IPS-20b (cell line): ENCODE measurements around the gene DUSP10.

Source experiments
- H3K27ac ChIP-seq: one replicate; pipeline ENCODE4 v1.5.1; 2013; ENCODE audit warnings: low read length
- H3K27me3 ChIP-seq: 2 replicates; pipeline ENCODE4 v1.6.1; 2013; ENCODE audit warnings: mild to moderate bottlenecking, low read length, inconsistent platforms; ENCODE audit not compliant: insufficient read depth
- H3K36me3 ChIP-seq: 2 replicates; pipeline ENCODE4 v1.6.1; 2013; ENCODE audit warnings: low read depth, mild to moderate bottlenecking, inconsistent platforms, low read length, moderate library complexity; ENCODE audit not compliant: insufficient read depth
- H3K4me1 ChIP-seq: 2 replicates; pipeline ENCODE4 v1.6.1; 2013; ENCODE audit warnings: mild to moderate bottlenecking, control low read depth, inconsistent platforms, low read length, moderate library complexity; ENCODE audit not compliant: insufficient read depth
- H3K4me3 ChIP-seq: 2 replicates; pipeline ENCODE4 v1.5.1; 2013; ENCODE audit warnings: mild to moderate bottlenecking, low read length, inconsistent platforms
- H3K9ac ChIP-seq: 2 replicates; pipeline ENCODE4 v1.6.1; 2013; ENCODE audit warnings: low read depth, mild to moderate bottlenecking, inconsistent platforms, low read length, moderate library complexity
- H3K9me3 ChIP-seq: 2 replicates; pipeline ENCODE4 v1.6.1; 2013; ENCODE audit warnings: mild to moderate bottlenecking, low read depth, low read length, inconsistent platforms; ENCODE audit not compliant: insufficient read depth

The DUSP10 gene

GRCh38 chr1:221706876-221707582, 34.9 kb downstream of the DUSP10 start:
- Histone ChIP-seq H3K9me3 (no peaks in the 10 kb centered on the region), H3K36me3 (no peaks in the 10 kb centered on the region; the same call in 1 of the 2 replicates), H3K27ac (no peak overlapping the region), H3K4me3 (no peak overlapping the region), H3K4me1 (no peaks in the 10 kb centered on the region), H3K9ac (no peak overlapping the region), H3K27me3 (no peaks in the 10 kb centered on the region)

- Histone ChIP-seq H3K36me3 (no peaks in the 10 kb centered on the region; the same call in 1 of the 2 replicates), H3K4me3 (no peak overlapping the region), H3K27ac (no peak overlapping the region), H3K4me1 (no peaks in the 10 kb centered on the region), H3K9ac (no peak overlapping the region), H3K9me3 (no peaks in the 10 kb centered on the region), H3K27me3 (no peaks in the 10 kb centered on the region)
Measured at GRCh38 chr1:221706191-221706590, 35.7 kb downstream of the DUSP10 start.

GRCh38 chr1:221704306-221704705, 37.6 kb downstream of the DUSP10 start:
- H3K27ac ChIP-seq = no peak overlapping the region
- no peaks in the 10 kb centered on the region; the same call in 1 of the 2 replicates for H3K36me3 ChIP-seq
- no peak overlapping the region for H3K9ac ChIP-seq
- no peaks in the 10 kb centered on the region for H3K27me3 ChIP-seq
- no peaks in the 10 kb centered on the region for H3K4me1 ChIP-seq
- H3K9me3 ChIP-seq = no peaks in the 10 kb centered on the region
- no peak overlapping the region for H3K4me3 ChIP-seq

GRCh38 chr1:221701570-221702186, 40.2 kb downstream of the DUSP10 start:
- Histone ChIP-seq H3K9me3 (no peaks in the 10 kb centered on the region), H3K9ac (no peak overlapping the region), H3K27me3 (no peaks in the 10 kb centered on the region), H3K4me1 (no peaks in the 10 kb centered on the region), H3K27ac (no peak overlapping the region), H3K4me3 (no peak overlapping the region), H3K36me3 (no peaks in the 10 kb centered on the region; the same call in 1 of the 2 replicates)

GRCh38 chr1:221700948-221701347, 40.9 kb downstream of the DUSP10 start:
- H3K4me1 ChIP-seq = no peaks in the 10 kb centered on the region

GRCh38 chr1:221700536-221700935, 41.4 kb downstream of the DUSP10 start:
- no peaks in the 10 kb centered on the region for H3K4me1 ChIP-seq
- no peaks in the 10 kb centered on the region for H3K9me3 ChIP-seq
- H3K27me3 ChIP-seq = no peaks in the 10 kb centered on the region
- no peak overlapping the region for H3K9ac ChIP-seq
- no peak overlapping the region for H3K4me3 ChIP-seq
- H3K27ac ChIP-seq = no peak overlapping the region
- H3K36me3 ChIP-seq = no peaks in the 10 kb centered on the region; the same call in 1 of the 2 replicates

More at GRCh38 chr1:221700948-221701347, 40.9 kb downstream of the DUSP10 start:
- Histone ChIP-seq H3K9me3 (no peaks in the 10 kb centered on the region), H3K27me3 (no peaks in the 10 kb centered on the region), H3K36me3 (no peaks in the 10 kb centered on the region; the same call in 1 of the 2 replicates), H3K4me3 (no peak overlapping the region), H3K9ac (no peak overlapping the region), H3K27ac (no peak overlapping the region)

- no peaks in the 10 kb centered on the region for H3K9me3 ChIP-seq
- no peak overlapping the region for H3K27ac ChIP-seq
- no peaks in the 10 kb centered on the region for H3K27me3 ChIP-seq
- no peak overlapping the region for H3K9ac ChIP-seq
- H3K4me3 ChIP-seq = no peak overlapping the region
- no peaks in the 10 kb centered on the region for H3K4me1 ChIP-seq
- H3K36me3 ChIP-seq = no peaks in the 10 kb centered on the region; the same call in 1 of the 2 replicates
Measured at GRCh38 chr1:221699978-221700519, 41.8 kb downstream of the DUSP10 start.

- no peak overlapping the region for H3K9ac ChIP-seq
- H3K9me3 ChIP-seq = no peaks in the 10 kb centered on the region
- no peak overlapping the region for H3K27ac ChIP-seq
- H3K36me3 ChIP-seq = no peaks in the 10 kb centered on the region; the same call in 1 of the 2 replicates
- H3K27me3 ChIP-seq = no peaks in the 10 kb centered on the region
- no peak overlapping the region for H3K4me3 ChIP-seq
- no peaks in the 10 kb centered on the region for H3K4me1 ChIP-seq
Measured at GRCh38 chr1:221699577-221699976, 42.3 kb downstream of the DUSP10 start.

GRCh38 chr1:221698579-221699349, 43.1 kb downstream of the DUSP10 start:
- no peak overlapping the region for H3K27ac ChIP-seq
- H3K9ac ChIP-seq = no peak overlapping the region
- no peaks in the 10 kb centered on the region for H3K27me3 ChIP-seq
- no peaks in the 10 kb centered on the region for H3K4me1 ChIP-seq
- no peaks in the 10 kb centered on the region for H3K9me3 ChIP-seq
- H3K36me3 ChIP-seq = no peaks in the 10 kb centered on the region; the same call in 1 of the 2 replicates
- no peak overlapping the region for H3K4me3 ChIP-seq

GRCh38 chr1:221697923-221698425, 43.9 kb downstream of the DUSP10 start:
- Histone ChIP-seq H3K9me3 (no peaks in the 10 kb centered on the region), H3K9ac (no peak overlapping the region), H3K27me3 (no peaks in the 10 kb centered on the region), H3K27ac (no peak overlapping the region), H3K4me3 (no peak overlapping the region), H3K4me1 (no peaks in the 10 kb centered on the region), H3K36me3 (no peaks in the 10 kb centered on the region; the same call in 1 of the 2 replicates)

GRCh38 chr1:221696718-221697461, 45.0 kb downstream of the DUSP10 start:
- Histone ChIP-seq H3K27ac (no peak overlapping the region), H3K9ac (no peak overlapping the region), H3K9me3 (no peaks in the 10 kb centered on the region), H3K4me1 (no peaks in the 10 kb centered on the region), H3K4me3 (no peak overlapping the region), H3K36me3 (no peaks in the 10 kb centered on the region), H3K27me3 (no peaks in the 10 kb centered on the region)
